GM19238 (cell line): ENCODE results near the gene CALR3.
"Not testable (repeated sequence)": the region's sequence is repeated elsewhere in the genome, so short reads cannot be mapped to it uniquely, and the experiment has no call there.

Experiments
- DNase-seq: peaks from one replicate; pipeline ENCODE4 v3.0.0; 2011; ENCODE audit warnings: low spot score; ENCODE audit not compliant: insufficient read length

CALR3 gene

DNA sequence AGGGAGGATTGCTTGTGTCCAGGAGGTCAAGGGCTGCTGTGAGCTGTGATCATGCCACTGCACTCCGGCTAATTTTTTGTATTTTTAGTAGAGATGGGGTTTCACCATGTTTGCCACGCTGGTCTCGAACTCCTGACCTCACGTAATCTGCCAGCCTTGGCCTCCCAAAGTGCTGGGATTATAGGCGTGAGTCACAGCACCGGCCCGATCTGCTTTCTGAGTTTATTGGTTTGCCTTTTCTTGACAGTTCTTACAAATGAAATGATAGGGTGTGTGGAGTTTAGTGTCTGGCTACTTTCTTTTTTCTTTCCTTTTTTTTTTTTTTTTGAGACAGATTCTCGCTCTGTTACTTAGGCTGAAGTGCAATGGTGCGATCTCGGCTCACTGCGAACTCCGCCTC lies 1.1 kb upstream of the CALR3 start:
- no peak for DNase-seq

- DNase-seq, result no peak
Observed at GRCh38 chr19:16496613-16496983, 631 bp upstream of the CALR3 start.

DNA sequence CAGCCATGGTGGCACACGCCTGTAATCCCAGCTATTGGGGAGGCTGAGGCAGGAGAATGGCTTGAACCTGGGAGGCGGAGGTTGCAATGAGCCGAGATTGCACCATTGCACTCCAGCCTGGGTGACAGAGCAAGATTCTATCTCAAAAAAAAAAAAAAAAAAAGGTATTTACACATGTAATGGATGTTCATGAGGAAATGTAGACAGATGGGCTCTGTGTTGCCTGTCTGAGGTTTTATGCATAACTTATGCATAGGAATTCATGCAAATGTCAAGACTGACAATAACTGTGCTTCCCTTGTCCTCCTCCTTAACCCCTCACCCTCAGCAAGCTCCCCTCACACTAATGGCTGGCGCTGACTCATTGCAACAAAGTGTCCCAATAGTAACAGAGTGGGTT lies 9.5 kb downstream of the CALR3 start:
- not testable (repeated sequence) for DNase-seq

- DNase-seq, result no peak
Observed at GRCh38 chr19:16482745-16483144, 13.2 kb downstream of the CALR3 start.

DNA sequence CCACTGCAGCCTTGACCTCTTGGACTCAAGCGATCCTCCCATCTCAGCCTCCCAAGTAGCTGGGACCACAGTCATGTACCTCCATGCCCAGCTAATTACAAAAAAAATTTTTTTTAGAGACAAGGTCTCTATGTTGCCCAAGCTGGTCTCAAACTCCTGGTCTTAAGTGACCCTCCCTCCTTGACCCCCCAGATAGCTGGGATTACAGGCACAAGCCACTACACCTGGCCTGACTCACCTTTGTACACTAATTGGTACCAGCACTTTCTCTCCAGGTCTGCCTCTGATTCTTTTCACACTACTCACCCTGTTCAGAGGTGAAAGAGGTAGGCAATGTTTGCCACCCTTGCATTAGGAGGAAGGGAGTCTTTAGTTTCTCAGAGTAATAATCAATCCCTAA lies 18.7 kb downstream of the CALR3 start:
- no peak for DNase-seq

DNA sequence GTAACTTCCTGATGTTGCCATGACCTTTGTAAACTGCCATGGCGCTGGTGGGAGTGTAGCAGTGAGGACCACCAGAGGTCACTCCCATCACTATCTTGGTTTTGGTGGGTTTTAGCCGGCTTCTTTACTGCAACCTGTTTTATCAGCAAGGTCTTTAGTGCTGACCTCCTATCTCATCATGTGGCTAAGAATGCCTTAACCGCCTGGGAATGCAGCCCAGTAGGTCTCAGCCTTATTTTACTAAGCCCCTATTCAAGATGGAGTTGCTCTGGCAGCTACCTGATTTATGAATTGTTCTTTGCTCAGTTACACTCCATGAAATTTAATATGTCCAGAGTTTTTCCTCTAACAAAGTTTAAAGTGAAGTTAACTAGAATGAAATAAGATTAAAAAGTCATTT lies 19.6 kb downstream of the CALR3 start:
- DNase-seq, result no peak

DNA sequence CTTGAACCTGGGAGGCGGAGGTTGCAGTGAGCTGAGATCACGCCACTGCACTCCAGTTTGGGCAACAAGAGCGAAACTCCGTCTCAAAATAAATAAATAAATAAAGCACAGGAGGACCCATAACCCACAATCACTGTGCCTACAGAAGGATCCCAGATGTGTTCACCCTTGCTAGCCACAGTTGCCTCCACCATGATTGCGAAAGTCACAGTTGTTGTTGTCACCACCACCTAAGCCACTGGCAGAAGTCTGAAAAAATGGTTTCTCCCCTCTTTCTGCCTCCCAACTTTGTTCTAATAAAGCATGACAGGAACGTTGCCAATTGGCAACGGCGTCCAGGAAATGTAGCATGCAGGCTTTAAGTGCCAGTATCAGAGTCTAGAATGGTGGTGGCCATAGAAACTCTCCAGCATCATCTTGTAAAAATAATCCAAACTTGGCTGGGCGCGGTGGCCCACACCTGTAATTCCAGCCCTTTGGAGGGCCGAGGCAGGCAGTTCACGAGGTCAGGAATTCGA lies 22.0 kb downstream of the CALR3 start:
- no peak for DNase-seq

- DNase-seq, result no peak
Observed at GRCh38 chr19:16472992-16473391, 23.0 kb downstream of the CALR3 start.

GRCh38 chr19:16472559-16472899 lies 23.4 kb downstream of the CALR3 start:
- not testable (repeated sequence) for DNase-seq

- DNase-seq, result peak; percentile 63
Observed at GRCh38 chr19:16470911-16471811, 24.8 kb downstream of the CALR3 start.

DNA sequence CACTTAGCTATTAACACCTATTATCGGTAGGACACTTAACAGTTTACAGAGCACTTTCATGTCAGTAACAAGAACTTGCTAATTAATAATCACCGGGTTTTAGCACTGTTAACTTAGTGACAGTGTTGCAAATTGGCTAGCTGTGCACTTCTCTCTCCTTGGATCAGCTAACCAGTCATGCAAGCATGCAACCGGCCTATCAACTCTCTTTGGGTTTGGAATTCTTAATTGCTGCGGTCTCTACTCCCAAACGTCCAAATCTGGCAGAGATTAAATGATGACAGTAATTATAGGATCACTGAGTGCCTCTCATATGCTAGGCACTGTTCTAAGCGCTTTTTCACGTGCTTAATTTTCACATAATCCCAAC lies 25.4 kb downstream of the CALR3 start:
- no peak for DNase-seq

DNA sequence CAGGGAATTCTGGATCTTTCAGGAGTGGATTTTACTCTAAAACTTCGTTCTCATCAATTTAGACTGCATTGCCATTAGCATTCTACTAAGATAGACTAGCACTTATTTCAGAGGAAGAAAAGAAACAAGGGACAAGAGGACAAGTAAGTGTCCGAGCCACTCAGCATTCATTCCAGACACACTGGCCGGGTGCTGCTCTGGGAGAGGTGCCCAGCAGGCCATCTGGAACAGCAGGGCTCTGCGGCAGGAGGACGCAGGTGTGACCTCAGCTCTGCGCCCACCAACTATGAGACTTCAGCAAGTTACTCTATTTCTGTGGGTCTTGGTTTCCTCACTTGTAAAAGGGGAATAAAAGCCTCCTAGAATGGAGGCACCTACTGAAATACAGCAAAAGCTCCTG lies 28.4 kb downstream of the CALR3 start:
- no peak for DNase-seq

GRCh38 chr19:16466802-16467427 lies 29.1 kb downstream of the CALR3 start:
- DNase-seq, result not testable (repeated sequence)

DNA sequence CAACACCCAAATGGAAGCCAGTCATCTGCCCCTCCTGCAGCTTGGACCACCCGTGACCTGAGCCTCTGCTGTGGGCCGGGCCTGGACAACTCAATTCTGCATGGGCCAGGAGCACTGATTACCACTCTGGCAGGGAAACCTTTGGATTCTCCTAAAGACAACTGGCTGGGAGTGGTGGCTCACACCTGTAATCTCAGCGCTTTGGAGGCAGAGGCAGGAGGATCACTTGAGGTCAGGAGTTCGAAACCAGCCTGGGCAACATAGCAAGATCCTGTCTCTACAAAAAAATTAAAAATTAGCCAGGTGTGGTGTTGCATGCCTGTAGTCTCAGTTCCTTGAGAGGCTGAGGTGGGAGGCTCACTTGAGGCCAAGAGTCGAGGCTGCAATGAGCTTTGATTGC lies 30.7 kb downstream of the CALR3 start:
- no peak for DNase-seq

GRCh38 chr19:16463991-16464575 lies 31.9 kb downstream of the CALR3 start:
- no peak for DNase-seq

DNA sequence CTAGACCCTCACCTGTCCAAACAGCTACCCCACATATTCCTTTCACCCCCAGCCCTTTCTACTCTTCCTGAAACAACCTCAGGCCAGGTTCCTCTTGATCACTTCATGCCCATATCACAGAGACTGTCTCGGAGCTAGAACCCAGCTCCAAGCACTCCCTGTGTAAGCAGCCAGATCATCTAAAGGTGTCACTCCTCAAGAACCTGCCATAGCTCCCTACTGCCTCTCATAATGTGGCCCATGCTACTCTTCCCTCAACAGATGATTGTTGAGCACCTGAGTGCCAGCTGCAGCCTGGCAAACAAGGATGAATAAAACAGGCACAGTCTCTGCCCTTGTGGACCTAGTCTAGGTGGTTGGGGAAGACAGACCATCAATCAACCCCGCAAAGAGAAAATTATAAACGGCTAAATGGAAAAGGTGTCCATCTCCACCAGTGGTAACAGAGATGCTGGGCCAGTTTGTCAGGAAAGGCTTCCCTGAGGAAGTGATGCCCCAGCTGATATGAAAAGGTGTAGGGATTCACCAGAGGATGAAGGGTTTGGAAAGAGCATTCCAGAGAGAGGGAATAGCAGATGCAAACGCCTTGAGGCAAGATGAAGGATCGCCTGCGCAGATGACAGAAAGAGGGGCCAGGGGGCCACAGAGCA lies 32.5 kb downstream of the CALR3 start:
- DNase-seq, result no peak

- DNase-seq, result no peak
Observed at GRCh38 chr19:16462757-16463250, 33.2 kb downstream of the CALR3 start.

DNA sequence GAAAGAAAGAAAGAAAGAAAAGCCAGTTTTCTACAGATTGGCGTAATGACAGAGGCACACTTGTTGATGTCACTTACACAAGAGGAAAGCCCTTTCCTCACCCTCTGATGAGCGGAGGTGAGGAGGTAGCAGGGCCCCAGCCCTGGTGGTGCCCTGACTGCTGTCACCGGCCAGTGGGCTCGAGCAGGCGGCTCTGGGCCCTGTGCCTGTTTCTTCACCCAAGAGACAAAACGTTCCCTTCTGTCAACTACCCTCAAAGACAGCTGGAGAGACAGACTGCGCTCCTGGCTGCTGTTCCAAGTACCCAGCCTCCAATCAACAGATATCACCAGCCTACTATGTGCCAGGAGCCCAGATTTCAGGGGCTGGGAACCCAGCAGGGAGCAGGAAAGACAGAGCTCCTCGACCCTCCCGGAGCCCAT lies 34.3 kb downstream of the CALR3 start:
- DNase-seq, result no peak

DNA sequence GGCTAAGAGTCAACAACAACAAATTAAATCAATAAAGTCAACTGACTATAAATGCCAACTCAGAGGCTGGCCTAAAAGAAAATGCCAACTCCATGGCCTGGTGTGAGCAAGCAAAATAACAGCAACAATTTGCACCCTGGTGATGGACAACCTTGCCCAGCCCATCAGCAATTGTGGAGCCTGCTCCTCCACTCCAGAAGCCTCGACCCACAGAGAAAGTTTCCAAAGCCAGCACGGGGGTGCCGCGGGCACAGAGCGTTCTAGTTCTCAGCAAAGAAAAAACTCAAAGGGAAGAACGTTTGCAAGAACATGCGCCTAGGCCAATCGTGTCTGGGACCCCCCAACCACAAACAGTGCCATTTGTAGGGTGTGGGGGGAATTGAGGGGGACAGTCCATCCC lies 35.5 kb downstream of the CALR3 start:
- DNase-seq, result no peak

- no peak for DNase-seq
Observed at GRCh38 chr19:16459680-16460079, 36.3 kb downstream of the CALR3 start.

DNA sequence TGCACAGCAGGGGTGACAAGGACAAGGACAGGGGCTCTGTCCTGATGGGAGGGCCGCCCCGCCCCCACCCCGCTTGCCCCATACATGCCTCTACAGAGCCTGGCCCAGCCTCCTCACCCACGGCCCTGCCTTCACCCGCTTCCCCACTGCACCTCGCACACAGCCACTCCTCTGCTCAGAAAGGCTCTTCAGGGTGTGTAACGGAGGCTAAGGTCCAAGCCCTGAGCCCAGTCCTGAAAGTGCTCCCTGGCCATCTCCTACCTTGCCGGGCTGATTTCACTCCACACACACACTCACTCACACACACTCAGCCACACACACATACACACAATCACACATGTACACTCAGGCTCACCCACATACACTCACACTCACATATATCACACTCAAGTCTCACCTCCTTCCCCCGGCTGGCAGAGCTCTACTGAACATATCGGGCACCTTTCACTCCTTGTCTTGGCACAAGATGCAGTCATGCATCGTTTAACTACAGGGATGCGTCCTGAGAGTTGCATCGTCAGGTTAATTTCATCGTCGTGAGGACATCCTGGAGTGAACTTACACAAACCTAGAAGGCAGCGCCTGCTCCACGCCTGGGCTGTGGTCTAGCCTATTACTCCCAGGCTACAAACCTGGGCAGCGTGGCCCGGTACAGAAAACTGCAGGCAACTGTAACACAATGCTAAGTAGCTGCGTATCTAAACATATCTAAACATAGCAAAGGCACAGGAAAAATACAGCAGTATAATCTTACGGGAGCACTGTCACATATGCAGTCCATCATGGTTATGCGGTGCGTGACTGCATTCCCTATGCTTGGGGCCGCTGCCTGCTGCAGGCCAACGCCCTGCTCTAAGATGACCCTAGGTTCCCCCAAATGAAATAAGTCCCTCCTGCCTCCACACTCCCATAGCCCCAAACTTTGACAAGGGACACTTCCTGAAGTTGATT lies 37.3 kb downstream of the CALR3 start:
- DNase-seq, result no peak
